Hepatocyte (in vitro differentiated cells): ENCODE data around the gene ATP2C2.

Experiments used
- CTCF ChIP-seq: fragments of 200-600 bp; sonication (generic); IDR thresholded peaks from 2 replicates; pipeline ENCODE4 v1.5.1; 2016; ENCODE audit warnings: antibody characterized with exemption, mild to moderate bottlenecking; ENCODE audit not compliant: poor library complexity
- EZH2 ChIP-seq: fragments of 200-600 bp; sonication (generic); IDR thresholded peaks from 2 replicates; pipeline ENCODE4 v1.6.1; 2016; ENCODE audit warnings: antibody characterized with exemption, mild to moderate bottlenecking, borderline replicate concordance
- EZH2phosphoT487 ChIP-seq: fragments of 200-600 bp; sonication (generic); IDR thresholded peaks from one replicate; pipeline ENCODE4 v1.6.1; 2018; ENCODE audit warnings: antibody characterized with exemption, mild to moderate bottlenecking, low read depth, moderate library complexity; ENCODE audit not compliant: unreplicated experiment, severe bottlenecking

DNA sequence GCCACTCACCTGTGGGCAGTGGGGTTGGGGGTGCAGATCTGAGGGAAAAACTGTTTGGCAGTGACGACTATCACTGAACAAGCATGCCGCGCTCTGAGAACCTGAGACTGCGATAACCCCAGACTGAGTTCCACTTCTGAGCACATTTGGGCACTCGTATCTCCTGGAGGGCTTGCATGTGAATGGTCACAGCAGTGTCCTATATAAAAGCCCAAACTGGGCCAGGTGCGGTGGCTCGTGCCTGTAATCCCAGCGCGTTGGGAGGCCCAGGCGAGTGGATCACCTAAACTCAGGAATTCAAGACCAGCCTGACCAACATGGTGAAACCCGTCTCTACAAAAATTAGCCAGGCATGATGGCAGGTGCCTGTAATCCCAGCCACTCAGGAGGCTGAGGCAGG lies 18.7 kb downstream of the ATP2C2 start:
- TF ChIP-seq CTCF (no peak), EZH2 (no peak), EZH2phosphoT487 (no peak)
